SW480 (cell line): ENCODE results near the gene FAM227A.
A peak's percentile ranks its signal among the peaks of the same experiment; 100 is the strongest.
"Not testable (repeated sequence)": the region's sequence is repeated elsewhere in the genome, so short reads cannot be mapped to it uniquely, and the experiment has no call there.

ENCODE experiments used
- DNase-seq: peaks from one replicate; pipeline ENCODE4 v3.0.0-alpha.2; 2016; ENCODE audit warnings: low spot score

Gene FAM227A

GRCh38 chr22:38611559-38611958 is 44.6 kb downstream of the FAM227A start:
- no peak for DNase-seq

GRCh38 chr22:38610234-38610633 is 46.0 kb downstream of the FAM227A start:
- no peak for DNase-seq

GRCh38 chr22:38608992-38609750 is 47.0 kb downstream of the FAM227A start:
- no peak for DNase-seq

- DNase-seq, result no peak
Measured at GRCh38 chr22:38607680-38608079, 48.5 kb downstream of the FAM227A start.

GRCh38 chr22:38602166-38602565 is 54.0 kb downstream of the FAM227A start:
- no peak for DNase-seq

GRCh38 chr22:38601221-38601764 is 54.9 kb downstream of the FAM227A start:
- no peak for DNase-seq

GRCh38 chr22:38599466-38599865 is 56.7 kb downstream of the FAM227A start:
- no peak for DNase-seq

- DNase-seq, result not testable (repeated sequence)
Measured at GRCh38 chr22:38582923-38583322, 73.3 kb downstream of the FAM227A start.

GRCh38 chr22:38578505-38578904 is 77.7 kb downstream of the FAM227A start:
- no peak for DNase-seq

- DNase-seq, result peak; percentile 46
Measured at GRCh38 chr22:38572065-38572464, 84.1 kb downstream of the FAM227A start.

GRCh38 chr22:38570779-38571364 is 85.3 kb downstream of the FAM227A start:
- peak; percentile 25 for DNase-seq

GRCh38 chr22:38569972-38570778 is 86.0 kb downstream of the FAM227A start, which contains the start of gene DMC1:
TSS of gene DMC1 (minus strand) at chr22:38570183. CDS start at chr22:38568256, 1,927 bp downstream.
- peak; percentile 81 for DNase-seq

GRCh38 chr22:38569181-38569971 is 86.8 kb downstream of the FAM227A start:
- no peak for DNase-seq

GRCh38 chr22:38567531-38568285 is 88.5 kb downstream of the FAM227A start:
- no peak for DNase-seq

- DNase-seq, result no peak
Measured at GRCh38 chr22:38566726-38567504, 89.3 kb downstream of the FAM227A start.

- no peak for DNase-seq
Measured at GRCh38 chr22:38565441-38565840, 90.8 kb downstream of the FAM227A start.

GRCh38 chr22:38564669-38565068 is 91.5 kb downstream of the FAM227A start:
- no peak for DNase-seq

GRCh38 chr22:38554281-38554680 is 101.9 kb downstream of the FAM227A start:
- no peak for DNase-seq

GRCh38 chr22:38549101-38549894 is 106.9 kb downstream of the FAM227A start:
- DNase-seq, result no peak
